B cell (primary cell): ENCODE results near the gene LRRC57. TPM values are rescaled to one million over a fixed set of nuclear protein-coding genes. Genes with fewer than 3 reads are reported as not detected.

ENCODE experiments used
- ATAC-seq: fragments of 200-7000 bp; cut with Tn5 transposase; one replicate; pipeline ENCODE4 v1.10.0; 2021; ENCODE audit warnings: low read depth, mild to moderate bottlenecking, moderate number of reproducible peaks, moderate library complexity
- CTCF ChIA-PET: fragments of 350-600 bp; sonication (Branson Sonifier 250); formaldehyde crosslinking; loops from one replicate; lab custom pipeline; 2021; ENCODE audit warnings: antibody characterized with exemption, inconsistent platforms; lab: Charles Lee
- POLR2A ChIA-PET: fragments of 350-600 bp; sonication (Branson Sonifier 250); formaldehyde crosslinking; loops from one replicate; lab custom pipeline; 2021; ENCODE audit warnings: antibody characterized with exemption; lab: Charles Lee
- DNase-seq: peaks from one replicate; pipeline ENCODE4 v3.0.0; 2013
- H2AFZ ChIP-seq: 2 replicates; pipeline ENCODE4 v1.6.1; 2012; ENCODE audit warnings: mild to moderate bottlenecking, low read depth, low read length; ENCODE audit not compliant: insufficient read depth, poor library complexity, severe bottlenecking
- H3K27ac ChIP-seq, 2 donors: 1 replicate in 1 of 2; 2 replicates in 1 of 2; pipeline ENCODE4 v1.5.1; 2012 to 2013; ENCODE audit warnings: low read length in 2 of 2, mild to moderate bottlenecking in 2 of 2, moderate library complexity in 1 of 2
- H3K27me3 ChIP-seq, 4 experiments: fragments of 200-600 bp in 1 of 4; sonication (generic) in 1 of 4; replicated peaks in 1 of 4; 1 replicate in 2 of 4; 2 replicates in 2 of 4; pipeline versions ENCODE4 v1.6.1 to v1.7.0; 2013 to 2016; ENCODE audit warnings: low read length in 3 of 4, mild to moderate bottlenecking in 2 of 4, mixed read lengths in 1 of 4, moderate library complexity in 1 of 4; ENCODE audit not compliant: insufficient read depth in 4 of 4, control insufficient read depth in 3 of 4; ENCODE audit errors: control extremely low read depth in 1 of 4
- H3K36me3 ChIP-seq, 2 experiments: replicated peaks in 1 of 2; 1 replicate in 1 of 2; 2 replicates in 1 of 2; pipeline versions ENCODE4 v1.6.1 to v1.7.1; 2013; ENCODE audit warnings: low read length in 1 of 2; ENCODE audit not compliant: insufficient read depth in 2 of 2, control insufficient read depth in 1 of 2; ENCODE audit errors: control extremely low read depth in 1 of 2, extremely low read depth in 1 of 2
- H3K4me1 ChIP-seq, 2 donors: fragments of 200-600 bp in 1 of 2; sonication (generic) in 1 of 2; 1 replicate in 1 of 2; 2 replicates in 1 of 2; pipeline versions ENCODE4 v1.5.1 to v1.6.1; 2013 to 2017; ENCODE audit warnings: low read length in 2 of 2; ENCODE audit not compliant: control insufficient read depth in 2 of 2, insufficient read depth in 2 of 2
- H3K4me2 ChIP-seq: replicated peaks from 2 replicates; pipeline ENCODE3; 2012; ENCODE audit warnings: mild to moderate bottlenecking, low read depth, low read length; ENCODE audit not compliant: poor library complexity, severe bottlenecking
- H3K4me3 ChIP-seq, 5 experiments: fragments of 200-600 bp in 1 of 5; sonication (generic) in 1 of 5; 1 replicate in 3 of 5; 2 replicates in 2 of 5; pipeline versions ENCODE4 v1.5.1 to v1.7.0; 2011 to 2016; ENCODE audit warnings: low read length in 4 of 5, mild to moderate bottlenecking in 4 of 5, low read depth in 2 of 5, control low read depth in 1 of 5, moderate library complexity in 1 of 5; ENCODE audit not compliant: insufficient read depth in 1 of 5; ENCODE audit errors: control extremely low read depth in 1 of 5, extremely low read depth in 1 of 5
- H3K79me2 ChIP-seq: fragments of 200-600 bp; sonication (generic); one replicate; pipeline ENCODE4 v1.6.0; 2016; ENCODE audit warnings: low read length; ENCODE audit not compliant: control insufficient read depth, insufficient read depth
- H3K9ac ChIP-seq: fragments of 200-600 bp; sonication (generic); 2 replicates; pipeline ENCODE4 v1.6.1; 2017; ENCODE audit warnings: mild to moderate bottlenecking, low read length, moderate library complexity
- H3K9me3 ChIP-seq, 3 donors: one replicate each; pipeline versions ENCODE4 v1.6.1 to v1.7.1; 2013; ENCODE audit warnings: low read length in 2 of 3; ENCODE audit not compliant: control insufficient read depth in 2 of 3, insufficient read depth in 1 of 3; ENCODE audit errors: control extremely low read depth in 1 of 3
- H4K20me1 ChIP-seq: 2 replicates; pipeline ENCODE4 v1.6.0; 2012; ENCODE audit warnings: mild to moderate bottlenecking, low read length; ENCODE audit not compliant: insufficient read depth, control insufficient read depth, poor library complexity, severe bottlenecking
- H3K27ac Mint-ChIP-seq: one replicate; pipeline ENCODE4 v1.8.0; 2021; ENCODE audit warnings: mixed read lengths
- H3K27me3 Mint-ChIP-seq: one replicate; pipeline ENCODE4 v1.8.0; 2021; ENCODE audit warnings: mixed read lengths
- H3K4me1 Mint-ChIP-seq: one replicate; pipeline ENCODE4 v1.8.0; 2021; ENCODE audit warnings: mixed read lengths
- H3K4me3 Mint-ChIP-seq: one replicate; pipeline ENCODE4 v1.8.0; 2021; ENCODE audit warnings: mixed read lengths
- H3K9me3 Mint-ChIP-seq: one replicate; pipeline ENCODE4 v1.8.0; 2022; ENCODE audit warnings: mixed read lengths; ENCODE audit not compliant: insufficient read depth
- EZH2 ChIP-seq: IDR thresholded peaks from 2 replicates; pipeline ENCODE4 v1.6.1; 2012; ENCODE audit warnings: borderline replicate concordance, low read depth, mild to moderate bottlenecking, moderate library complexity, low read length; ENCODE audit not compliant: insufficient read depth, poor library complexity, severe bottlenecking
- WGBS: methylation state at CpG from one replicate; pipeline ENCODE4 v1.1.5; 2013; ENCODE audit warnings: missing lambda C conversion rate; ENCODE audit not compliant: insufficient coverage; 5-methylcytosine and 5-hydroxymethylcytosine counted together
- intact Hi-C: fragments of 100-400 bp; cut with micrococcal nuclease; formaldehyde crosslinking; loops from one replicate; pipeline ENCODE4 v1.10.0; 2022
- polyA plus RNA-seq: library from polyadenylated mRNA; depleted of rRNA; stranded (reverse); fragments of >200 nt; gene quantifications from 2 replicates; pipeline ENCODE4 v1.2.3, GENCODE V29; 2012
- total RNA-seq, 2 donors: library from RNA; stranded (reverse); fragments of 120-200 nt in 1 of 2; gene quantifications; 1 replicate in 1 of 2; 2 replicates in 1 of 2; pipeline versions ENCODE4 v1.2.3 to v1.2.4, GENCODE V29; 2013 to 2022
- TF ChIP-seq, protein P1 (sequence below): fragments of 200-600 bp; IDR thresholded peaks from one replicate; pipeline ENCODE4 v1.8.0; 2022; ENCODE audit warnings: antibody characterized with exemption, mild to moderate bottlenecking

LRRC57 gene
- total and polyA plus RNA-seq, 2 donors (not counting 1 experiment from before 2014, with no cell fraction given) = 13.9 to 25.4 TPM

- no peak for TF ChIP-seq EZH2
- TF ChIP-seq, protein P1, sequence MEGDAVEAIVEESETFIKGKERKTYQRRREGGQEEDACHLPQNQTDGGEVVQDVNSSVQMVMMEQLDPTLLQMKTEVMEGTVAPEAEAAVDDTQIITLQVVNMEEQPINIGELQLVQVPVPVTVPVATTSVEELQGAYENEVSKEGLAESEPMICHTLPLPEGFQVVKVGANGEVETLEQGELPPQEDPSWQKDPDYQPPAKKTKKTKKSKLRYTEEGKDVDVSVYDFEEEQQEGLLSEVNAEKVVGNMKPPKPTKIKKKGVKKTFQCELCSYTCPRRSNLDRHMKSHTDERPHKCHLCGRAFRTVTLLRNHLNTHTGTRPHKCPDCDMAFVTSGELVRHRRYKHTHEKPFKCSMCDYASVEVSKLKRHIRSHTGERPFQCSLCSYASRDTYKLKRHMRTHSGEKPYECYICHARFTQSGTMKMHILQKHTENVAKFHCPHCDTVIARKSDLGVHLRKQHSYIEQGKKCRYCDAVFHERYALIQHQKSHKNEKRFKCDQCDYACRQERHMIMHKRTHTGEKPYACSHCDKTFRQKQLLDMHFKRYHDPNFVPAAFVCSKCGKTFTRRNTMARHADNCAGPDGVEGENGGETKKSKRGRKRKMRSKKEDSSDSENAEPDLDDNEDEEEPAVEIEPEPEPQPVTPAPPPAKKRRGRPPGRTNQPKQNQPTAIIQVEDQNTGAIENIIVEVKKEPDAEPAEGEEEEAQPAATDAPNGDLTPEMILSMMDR = no peak
- no peaks in the 10 kb centered on the region for H3K27me3 ChIP-seq
- H3K9ac ChIP-seq = no peak overlapping the region
- peaks cover 86% of the 10 kb centered on the region for H3K4me1 Mint-ChIP-seq
- peak overlapping the region; percentile 19 for H3K4me2 ChIP-seq
- H2AFZ ChIP-seq = no peak overlapping the region
- WGBS = 59% methylated on average over 3 of the region's 6 CpGs
- no peak for ATAC-seq
- H3K27me3 Mint-ChIP-seq = no peaks in the 10 kb centered on the region
- peak overlapping the region in 1 of 2 donors; percentile 61 for H3K27ac ChIP-seq
- POLR2A ChIA-PET = interaction anchor here (0.7 kb wide), 1 partner anchor 46 kb away, joined by 4 read pairs; no protein-coding TSS in a partner anchor
- H3K79me2 ChIP-seq = peaks cover 92% of the 10 kb centered on the region
- no peaks in the 10 kb centered on the region for H3K9me3 ChIP-seq
- H3K4me1 ChIP-seq = peaks cover 67 to 77% of the 10 kb centered on the region in 2 donors
- DNase-seq = no peak
- H3K27ac Mint-ChIP-seq = peak overlapping the region; percentile 90
- intact Hi-C loops = loop anchor here (10.0 kb wide), 1 partner anchor 224 kb away; the partner anchor contains the start of genes GANC and TMEM87A
- H3K4me3 Mint-ChIP-seq = peak overlapping the region; percentile 75
- CTCF ChIA-PET = no interaction called here
- H3K36me3 ChIP-seq = peaks cover 0 to 8% of the 10 kb centered on the region in 2 experiments
- H3K4me3 ChIP-seq = no peak overlapping the region
- no peaks in the 10 kb centered on the region for H3K9me3 Mint-ChIP-seq
- no peaks in the 10 kb centered on the region for H4K20me1 ChIP-seq
These were observed 50.2 kb downstream of the LRRC57 start for GRCh38 chr15:42498212-42499068.
